HepG2 (cell line): ENCODE results near the gene MLN. TPM values are rescaled to one million over a fixed set of nuclear protein-coding genes. Genes with fewer than 3 reads are reported as not detected.

Source experiments
- ATAC-seq: fragments of 200-7000 bp; cut with Tn5 transposase; 3 replicates; pipeline ENCODE4 v1.9.1; 2020; ENCODE audit warnings: mild to moderate bottlenecking, moderate library complexity
- BruUV-seq: library from RNA; stranded (reverse); fragments of 400-500 nt; replicated peaks from 2 replicates; lab custom pipeline; 2021; lab: Mats Ljungman, UMichigan
- CTCF ChIA-PET: fragments of 300-600 bp; formaldehyde crosslinking; extraction: SDS; loops from one replicate; lab custom pipeline; 2021; ENCODE audit warnings: low total read pairs, inconsistent platforms, low intra/inter-chr PET ratio; lab: Yijun Ruan, JAX
- POLR2A ChIA-PET: fragments of 350-600 bp; sonication (Branson Sonifier 250); formaldehyde crosslinking; loops from one replicate; lab custom pipeline; 2020; ENCODE audit warnings: antibody characterized with exemption, inconsistent platforms; lab: Yijun Ruan, JAX
- DNase-seq: peaks from one replicate; pipeline ENCODE4 v3.0.0-alpha.2; 2015; ENCODE audit warnings: low spot score
- FAIRE-seq: peaks from 3 replicates; lab custom pipeline; 2011; peaks lifted over from hg19 to GRCh38; lab: Jason Lieb, UNC
- H2AFZ ChIP-seq: one replicate; pipeline ENCODE4 v1.6.1; 2011; ENCODE audit warnings: low read length, inconsistent platforms
- H3K27ac ChIP-seq: fragments of 300-600 bp; 3 replicates; pipeline ENCODE4 v1.8.0; 2011; ENCODE audit warnings: mixed run types, mild to moderate bottlenecking, mixed read lengths, low read length, inconsistent platforms; ENCODE audit not compliant: insufficient read depth; ENCODE audit errors: extremely low read length
- H3K27me3 ChIP-seq, 2 experiments: fragments of 200-600 bp in 1 of 2; 2 replicates in 1 of 2; 3 replicates in 1 of 2; pipeline versions ENCODE4 v1.6.0 to v1.8.0; 2011; ENCODE audit warnings: low read length in 2 of 2, mild to moderate bottlenecking in 2 of 2, moderate library complexity in 2 of 2, inconsistent platforms in 1 of 2; ENCODE audit not compliant: insufficient read depth in 2 of 2, control insufficient read depth in 1 of 2
- H3K36me3 ChIP-seq, 2 experiments: fragments of 200-600 bp in 1 of 2; replicated peaks in 1 of 2; 2 replicates in 1 of 2; 3 replicates in 1 of 2; pipeline versions ENCODE4 v1.5.1 to v1.8.0; 2011; ENCODE audit warnings: low read length in 2 of 2, inconsistent platforms in 1 of 2; ENCODE audit not compliant: insufficient read depth in 2 of 2, control insufficient read depth in 1 of 2
- H3K4me1 ChIP-seq: 2 replicates; pipeline ENCODE4 v1.5.1; 2012; ENCODE audit warnings: low read length, inconsistent platforms; ENCODE audit not compliant: insufficient read depth
- H3K4me2 ChIP-seq: 2 replicates; pipeline ENCODE4 v1.6.0; 2011; ENCODE audit warnings: low read depth, low read length, inconsistent platforms
- H3K4me3 ChIP-seq, 3 experiments: fragments of 200-600 bp in 1 of 3; sonication (generic), shearing (Covaris generic) in 1 of 3; replicated peaks in 1 of 3; 2 replicates each; pipeline ENCODE4 v1.5.1; 2011 to 2016; ENCODE audit warnings: low read length in 3 of 3, inconsistent platforms in 2 of 3, low read depth in 2 of 3, mild to moderate bottlenecking in 2 of 3, control low read depth in 1 of 3, mixed read lengths in 1 of 3; ENCODE audit not compliant: insufficient read depth in 1 of 3
- H3K79me2 ChIP-seq: one replicate; pipeline ENCODE4 v1.6.1; 2011; ENCODE audit warnings: low read length, inconsistent platforms; ENCODE audit not compliant: insufficient read depth
- H3K9ac ChIP-seq: 2 replicates; pipeline ENCODE4 v1.6.0; 2011; ENCODE audit warnings: mild to moderate bottlenecking, low read depth, low read length, inconsistent platforms; ENCODE audit not compliant: insufficient read depth
- H3K9me3 ChIP-seq: 2 replicates; pipeline ENCODE4 v1.5.1; 2012; ENCODE audit warnings: mild to moderate bottlenecking, low read length
- H4K20me1 ChIP-seq: 2 replicates; pipeline ENCODE4 v1.6.0; 2011; ENCODE audit warnings: inconsistent platforms, mild to moderate bottlenecking, low read length, moderate library complexity; ENCODE audit not compliant: insufficient read depth
- ARNT2 ChIP-seq: sonication (generic); formaldehyde crosslinking; IDR thresholded peaks from 2 replicates; pipeline ENCODE4 v1.8.0; 2022; ENCODE audit warnings: mild to moderate bottlenecking, low read depth, missing genetic modification reagents, moderate library complexity
- CC2D1A ChIP-seq: sonication (generic); formaldehyde crosslinking; IDR thresholded peaks from 2 replicates; pipeline ENCODE4 v1.8.1; 2023; ENCODE audit warnings: mild to moderate bottlenecking, missing genetic modification reagents
- GRHL1 ChIP-seq: sonication (generic); formaldehyde crosslinking; conservative IDR thresholded peaks from 2 replicates; pipeline ENCODE4 v1.8.0; 2022; ENCODE audit warnings: missing genetic modification reagents
- KLF15 ChIP-seq: sonication (generic); formaldehyde crosslinking; IDR thresholded peaks from 2 replicates; pipeline ENCODE4 v1.8.1; 2023; ENCODE audit warnings: borderline replicate concordance, mild to moderate bottlenecking, inconsistent platforms, missing genetic modification reagents, mixed read lengths
- NCOA5 ChIP-seq: sonication (generic); formaldehyde crosslinking; IDR thresholded peaks from 2 replicates; pipeline ENCODE4 v1.4.0; 2020; ENCODE audit warnings: missing genetic modification reagents
- PHF5A ChIP-seq: IDR thresholded peaks from one replicate; pipeline ENCODE4 v1.6.1; 2018; ENCODE audit warnings: low read depth, missing genetic modification reagents; ENCODE audit not compliant: unreplicated experiment
- POLR2AphosphoS5 ChIP-seq: IDR thresholded peaks from 2 replicates; pipeline ENCODE4 v1.6.1; 2012; ENCODE audit warnings: low read depth, low read length
- SMARCC2 ChIP-seq: fragments of 450-650 bp; IDR thresholded peaks from 2 replicates; pipeline ENCODE4 v1.6.1; 2017; ENCODE audit warnings: antibody characterized with exemption, mild to moderate bottlenecking
- ZMAT3 ChIP-seq: sonication (generic); formaldehyde crosslinking; conservative IDR thresholded peaks from 2 replicates; pipeline ENCODE4 v1.7.0; 2021; ENCODE audit warnings: missing genetic modification reagents
- ZNF12 ChIP-seq: sonication (generic); formaldehyde crosslinking; IDR thresholded peaks from 2 replicates; pipeline ENCODE4 v1.5.0; 2020; ENCODE audit warnings: missing genetic modification reagents
- ZNF235 ChIP-seq: sonication (generic); formaldehyde crosslinking; IDR thresholded peaks from 2 replicates; pipeline ENCODE4 v1.8.1; 2023; ENCODE audit warnings: mild to moderate bottlenecking, missing genetic modification reagents, borderline replicate concordance
- ZNF749 ChIP-seq: sonication (generic); formaldehyde crosslinking; IDR thresholded peaks from 2 replicates; pipeline ENCODE4 v1.8.0; 2022; ENCODE audit warnings: mild to moderate bottlenecking, missing genetic modification reagents, moderate library complexity, borderline replicate concordance
- ZNF761 ChIP-seq: sonication (generic); formaldehyde crosslinking; conservative IDR thresholded peaks from 2 replicates; pipeline ENCODE4 v1.4.0; 2020; ENCODE audit warnings: mild to moderate bottlenecking, missing genetic modification reagents
- ZNF766 ChIP-seq: sonication (generic); formaldehyde crosslinking; IDR thresholded peaks from 2 replicates; pipeline ENCODE4 v1.5.0; 2020; ENCODE audit warnings: missing genetic modification reagents, borderline replicate concordance
- ZNF850 ChIP-seq: sonication (generic); formaldehyde crosslinking; conservative IDR thresholded peaks from 2 replicates; pipeline ENCODE4 v1.9.0; 2021; ENCODE audit warnings: mild to moderate bottlenecking, missing genetic modification reagents
- WGBS: methylation state at CpG from one replicate; pipeline ENCODE4 v1.1.6; 2017; ENCODE audit warnings: low lambda C conversion rate; 5-methylcytosine and 5-hydroxymethylcytosine counted together
- in situ Hi-C: cut with HindIII; loops from 2 replicates; pipeline ENCODE4 v1.10.0; 2017; ENCODE audit warnings: low pct_unique_long_range_greater_than_20kb; ENCODE audit not compliant: extremely low pct_ligation_motif_present
- intact Hi-C: fragments of 100-400 bp; cut with micrococcal nuclease; formaldehyde crosslinking; loops from one replicate; pipeline ENCODE4 v1.10.0; 2022; ENCODE audit not compliant: unreplicated experiment
- polyA plus RNA-seq, 8 experiments: library from polyadenylated mRNA; depleted of rRNA in 3 of 8; stranded (reverse) in 7 of 8; unstranded in 1 of 8; fragments of >200 nt; fragmentation: Illumina TruSeq in 4 of 8; extraction: Trizol in 4 of 8; gene quantifications; 2 replicates each; pipeline versions ENCODE4 v1.2.1 to v1.2.3, GENCODE V29; 2011 to 2016; ENCODE audit warnings: low read depth in 4 of 8, missing spikeins in 1 of 8, mixed read lengths in 1 of 8; ENCODE audit not compliant: insufficient read depth in 1 of 8
- total RNA-seq, 5 experiments: library from RNA; depleted of rRNA; stranded (reverse); fragments of >200 nt; fragmentation: Illumina TruSeq; extraction: Trizol; gene quantifications; 2 replicates each; pipeline ENCODE4 v1.2.3, GENCODE V29; 2016; ENCODE audit warnings: low read depth in 1 of 5
- TF ChIP-seq, protein P1 (sequence below): sonication (generic); formaldehyde crosslinking; IDR thresholded peaks from 2 replicates; pipeline ENCODE4 v1.8.0; 2022; ENCODE audit warnings: missing genetic modification reagents, mild to moderate bottlenecking, borderline replicate concordance
- TF ChIP-seq, protein P2 (sequence below): fragments of 450-650 bp; IDR thresholded peaks from 2 replicates; pipeline ENCODE4 v1.6.1; 2016
- TF ChIP-seq, protein P3 (sequence below): sonication (generic); formaldehyde crosslinking; IDR thresholded peaks from 2 replicates; pipeline ENCODE4 v1.8.1; 2023; ENCODE audit warnings: mild to moderate bottlenecking, missing genetic modification reagents

Gene MLN
- total and polyA plus RNA-seq, 2 of the 13 experiments (the other 11 are each of a cell fraction or from before 2014, with no cell fraction given), result not detected

DNA sequence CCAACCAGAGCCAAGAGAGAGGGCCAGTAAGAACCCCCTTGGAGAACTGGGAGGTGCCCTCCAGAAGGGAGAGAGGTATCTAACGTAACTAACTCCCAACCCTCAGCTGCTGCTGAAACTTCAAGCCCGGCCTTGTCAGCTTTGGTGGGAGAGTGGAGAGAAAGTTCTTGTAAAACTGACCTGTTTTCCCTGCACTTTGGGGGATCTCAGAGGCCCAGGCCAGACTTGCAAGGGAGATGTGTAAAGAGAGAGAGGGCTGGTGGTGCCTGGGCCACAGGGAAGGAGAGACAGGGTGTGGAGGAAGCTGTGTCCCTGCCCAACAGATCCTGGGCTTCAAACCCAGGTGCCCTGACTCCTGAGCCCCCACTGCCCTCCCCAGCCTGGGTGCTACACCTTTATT, 39.8 kb downstream of the MLN start:
- intact Hi-C loops, result no loop called here
- Histone ChIP-seq H4K20me1 (no peaks in the 10 kb centered on the region), H3K9ac (no peak overlapping the region), H3K4me2 (no peak overlapping the region), H3K36me3 (no peaks in the 10 kb centered on the region), H3K27me3 (peaks cover 7 to 17% of the 10 kb centered on the region in 2 experiments; a peak in 3 of 5 replicates), H3K9me3 (no peaks in the 10 kb centered on the region), H3K79me2 (no peaks in the 10 kb centered on the region), H3K4me3 (no peak overlapping the region), H3K27ac (no peak overlapping the region), H3K4me1 (peaks cover 35% of the 10 kb centered on the region), H2AFZ (no peak overlapping the region)
- DNase-seq, result no peak
- no TSS peak for BruUV-seq
- in situ Hi-C loops, result loop anchor here (5.0 to 10.0 kb wide), 3 partner anchors 52 to 391 kb away; partner anchors contain the start of genes BAK1 and UQCC2
- 20% methylated on average over 2 of the region's 2 CpGs for WGBS
- ATAC-seq, result no peak
- POLR2A ChIA-PET, result interaction anchor here (5.3 kb wide), 1 partner anchor 53 kb away, joined by 61 read pairs; the partner anchor contains the start of gene UQCC2
- TF ChIP-seq ZNF749 (CRISPR knock-in tag) (no peak), ZNF761 (CRISPR knock-in tag) (no peak), GRHL1 (CRISPR knock-in tag) (no peak), POLR2AphosphoS5 (no peak), SMARCC2 (no peak), ZNF12 (CRISPR knock-in tag) (no peak), PHF5A (CRISPR knock-in tag) (no peak), ZNF235 (no peak), NCOA5 (CRISPR knock-in tag) (no peak), ZMAT3 (CRISPR knock-in tag) (no peak), ZNF766 (CRISPR knock-in tag) (no peak), CC2D1A (no peak), ARNT2 (no peak), ZNF850 (CRISPR knock-in tag) (no peak), KLF15 (CRISPR knock-in tag) (no peak)
- TF ChIP-seq, protein P1, sequence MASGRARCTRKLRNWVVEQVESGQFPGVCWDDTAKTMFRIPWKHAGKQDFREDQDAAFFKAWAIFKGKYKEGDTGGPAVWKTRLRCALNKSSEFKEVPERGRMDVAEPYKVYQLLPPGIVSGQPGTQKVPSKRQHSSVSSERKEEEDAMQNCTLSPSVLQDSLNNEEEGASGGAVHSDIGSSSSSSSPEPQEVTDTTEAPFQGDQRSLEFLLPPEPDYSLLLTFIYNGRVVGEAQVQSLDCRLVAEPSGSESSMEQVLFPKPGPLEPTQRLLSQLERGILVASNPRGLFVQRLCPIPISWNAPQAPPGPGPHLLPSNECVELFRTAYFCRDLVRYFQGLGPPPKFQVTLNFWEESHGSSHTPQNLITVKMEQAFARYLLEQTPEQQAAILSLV, result no peak
- TF ChIP-seq, protein P2, sequence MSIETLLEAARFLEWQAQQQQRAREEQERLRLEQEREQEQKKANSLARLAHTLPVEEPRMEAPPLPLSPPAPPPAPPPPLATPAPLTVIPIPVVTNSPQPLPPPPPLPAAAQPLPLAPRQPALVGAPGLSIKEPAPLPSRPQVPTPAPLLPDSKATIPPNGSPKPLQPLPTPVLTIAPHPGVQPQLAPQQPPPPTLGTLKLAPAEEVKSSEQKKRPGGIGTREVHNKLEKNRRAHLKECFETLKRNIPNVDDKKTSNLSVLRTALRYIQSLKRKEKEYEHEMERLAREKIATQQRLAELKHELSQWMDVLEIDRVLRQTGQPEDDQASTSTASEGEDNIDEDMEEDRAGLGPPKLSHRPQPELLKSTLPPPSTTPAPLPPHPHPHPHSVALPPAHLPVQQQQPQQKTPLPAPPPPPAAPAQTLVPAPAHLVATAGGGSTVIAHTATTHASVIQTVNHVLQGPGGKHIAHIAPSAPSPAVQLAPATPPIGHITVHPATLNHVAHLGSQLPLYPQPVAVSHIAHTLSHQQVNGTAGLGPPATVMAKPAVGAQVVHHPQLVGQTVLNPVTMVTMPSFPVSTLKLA, result no peak
- TF ChIP-seq, protein P3, sequence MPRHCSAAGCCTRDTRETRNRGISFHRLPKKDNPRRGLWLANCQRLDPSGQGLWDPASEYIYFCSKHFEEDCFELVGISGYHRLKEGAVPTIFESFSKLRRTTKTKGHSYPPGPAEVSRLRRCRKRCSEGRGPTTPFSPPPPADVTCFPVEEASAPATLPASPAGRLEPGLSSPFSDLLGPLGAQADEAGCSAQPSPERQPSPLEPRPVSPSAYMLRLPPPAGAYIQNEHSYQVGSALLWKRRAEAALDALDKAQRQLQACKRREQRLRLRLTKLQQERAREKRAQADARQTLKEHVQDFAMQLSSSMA, result no peak
- CTCF ChIA-PET, result interaction anchor here (4.2 kb wide), 1 partner anchor 19 kb away, joined by 77 read pairs; the partner anchor contains the start of gene IP6K3
- FAIRE-seq, result no peak
